HG02798 (cell line): ENCODE data around the gene PDAP1.
"Not testable (repeated sequence)": the region's sequence is repeated elsewhere in the genome, so short reads cannot be mapped to it uniquely, and the experiment has no call there.

Experiments
- ATAC-seq: cut with Tn5 transposase; IDR thresholded peaks from one replicate; pipeline ENCODE4 v1.9.1; 2021; ENCODE audit warnings: mild to moderate bottlenecking; ENCODE audit not compliant: unreplicated experiment, poor library complexity

The PDAP1 gene

GRCh38 chr7:99380032-99380822 lies 28.2 kb downstream of the PDAP1 start:
- ATAC-seq, result peak; percentile 36

DNA sequence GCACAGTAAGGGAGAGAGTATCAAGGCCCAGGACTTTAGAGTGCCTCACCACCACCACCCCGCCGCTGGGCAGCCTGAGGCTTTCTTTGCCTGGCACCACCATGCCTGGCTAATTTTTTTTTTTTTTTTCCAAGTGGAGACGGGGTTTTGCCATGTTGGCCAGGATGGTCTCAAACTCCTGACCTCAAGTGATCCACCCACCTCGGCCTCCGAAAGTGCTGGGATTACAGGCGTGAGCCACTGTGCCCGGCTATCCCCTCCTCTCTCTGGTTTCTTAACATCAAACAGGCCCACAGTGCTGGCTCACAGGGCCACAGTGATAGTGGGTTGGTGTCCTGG lies 28.7 kb downstream of the PDAP1 start:
- ATAC-seq, result not testable (repeated sequence)

DNA sequence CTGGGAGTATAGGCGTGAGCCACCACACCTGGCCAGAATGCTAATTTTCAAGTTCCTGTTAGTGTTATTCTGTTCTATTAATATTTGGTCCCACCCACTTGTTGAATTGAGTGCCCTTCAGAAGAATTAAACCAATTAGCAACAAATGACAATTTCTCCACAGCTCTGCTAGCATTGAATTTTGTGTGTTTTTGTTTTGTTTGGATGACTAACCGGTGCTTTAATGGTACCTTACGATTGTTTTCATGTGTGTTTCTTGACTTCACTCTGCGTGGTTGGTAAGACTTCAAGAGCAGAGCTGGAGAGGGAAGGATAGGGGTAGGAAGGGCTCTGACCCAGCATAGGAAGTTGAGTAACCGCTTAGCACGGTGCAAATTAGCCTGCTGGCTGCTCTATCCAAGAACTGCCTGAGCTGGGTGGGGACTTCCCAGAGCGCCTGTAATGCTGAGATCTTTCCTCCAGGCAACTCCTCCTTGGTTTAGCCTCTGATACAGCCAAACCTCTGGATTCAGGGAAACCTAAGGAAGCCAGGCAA lies 29.3 kb downstream of the PDAP1 start:
- no peak for ATAC-seq

DNA sequence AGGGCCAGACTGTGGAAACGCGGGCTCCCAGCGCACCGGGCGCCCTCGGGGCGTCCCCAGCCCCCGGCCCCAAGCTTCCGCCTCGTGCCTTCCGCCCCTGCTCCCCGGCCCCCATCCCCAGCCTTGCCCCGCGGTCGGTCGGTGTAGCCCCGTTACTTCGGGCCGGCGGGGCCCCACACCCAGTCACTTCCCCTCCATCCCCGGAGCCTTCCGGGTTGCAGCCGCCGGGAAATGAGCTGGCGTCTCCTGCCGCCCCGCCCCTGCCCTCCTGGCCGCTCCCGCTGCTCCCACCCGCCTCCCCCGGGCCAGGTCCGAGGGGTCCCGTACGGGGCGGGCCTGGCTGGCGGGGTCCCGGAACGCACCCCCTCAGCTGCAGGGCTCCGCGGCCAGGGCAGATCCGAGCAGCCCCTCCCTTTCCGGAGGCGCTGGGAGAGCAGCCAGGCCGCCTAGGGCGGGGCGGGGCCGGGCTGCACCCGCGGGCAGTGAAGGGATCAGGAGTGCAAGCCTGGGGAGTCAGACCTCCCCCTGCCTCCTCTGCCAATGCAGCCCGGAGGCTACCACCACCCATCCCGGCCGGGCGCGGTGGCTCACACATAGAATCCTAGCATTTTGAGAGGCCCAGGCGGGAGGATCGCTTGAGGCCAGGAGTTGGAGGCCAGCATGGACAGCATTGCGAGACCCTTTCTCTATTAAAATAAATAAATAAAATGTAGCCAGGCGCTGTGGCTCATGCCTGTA lies 33.2 kb downstream of the PDAP1 start:
- peak; percentile 54 for ATAC-seq

DNA sequence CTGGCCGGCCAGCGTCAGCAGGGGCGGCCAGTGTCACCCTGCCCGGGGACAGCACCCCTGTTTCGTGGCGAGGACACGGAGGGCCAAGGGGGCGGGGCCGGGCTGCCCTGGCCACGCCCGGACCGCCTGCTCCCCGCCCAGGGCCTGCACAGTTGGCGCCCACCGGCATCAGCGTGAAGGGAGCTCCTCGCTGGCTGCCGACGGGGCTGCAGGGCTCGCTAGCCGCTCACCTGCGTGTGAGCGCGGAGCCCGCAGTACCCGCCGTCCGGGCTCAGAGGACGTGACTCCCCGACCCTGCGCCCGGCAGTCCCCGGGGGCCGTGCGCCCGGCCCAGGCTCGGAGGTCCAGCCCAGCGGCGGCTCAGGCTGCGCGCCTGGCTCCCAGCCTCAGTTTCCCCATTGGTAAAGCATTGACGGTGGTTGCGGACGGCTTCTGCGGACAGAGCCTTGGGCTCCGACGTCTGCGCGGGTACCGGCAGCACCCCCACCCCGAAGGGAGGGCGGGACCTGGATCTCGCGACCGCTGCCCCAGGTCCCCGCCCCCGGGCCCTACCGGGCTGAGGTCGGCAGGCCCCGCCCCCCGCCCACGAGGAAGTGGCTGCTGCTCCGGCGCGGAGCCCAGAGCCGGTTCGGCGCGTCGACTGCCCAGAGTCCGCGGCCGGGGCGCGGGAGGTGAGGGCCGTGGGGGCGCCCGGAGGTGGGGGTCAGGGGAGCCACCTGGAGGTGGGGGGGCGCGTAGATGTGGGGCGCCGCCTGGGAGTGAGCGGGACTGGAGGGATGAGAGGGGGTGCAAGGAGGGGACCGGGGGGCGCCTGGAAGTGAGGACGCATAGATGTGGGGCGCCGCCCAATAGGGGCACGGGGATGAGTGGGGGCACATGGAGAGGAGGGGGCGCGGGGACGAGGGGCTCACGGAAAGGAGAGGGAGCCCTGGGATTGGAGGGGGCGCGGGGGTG lies 34.0 kb downstream of the PDAP1 start, which contains the start of gene ARPC1B:
Gene ARPC1B (plus strand): TSS at position 620 of the 954 bp plus-strand sequence. CDS start 10,985 bp downstream, outside the sequence.
- ATAC-seq, result peak; percentile 69

DNA sequence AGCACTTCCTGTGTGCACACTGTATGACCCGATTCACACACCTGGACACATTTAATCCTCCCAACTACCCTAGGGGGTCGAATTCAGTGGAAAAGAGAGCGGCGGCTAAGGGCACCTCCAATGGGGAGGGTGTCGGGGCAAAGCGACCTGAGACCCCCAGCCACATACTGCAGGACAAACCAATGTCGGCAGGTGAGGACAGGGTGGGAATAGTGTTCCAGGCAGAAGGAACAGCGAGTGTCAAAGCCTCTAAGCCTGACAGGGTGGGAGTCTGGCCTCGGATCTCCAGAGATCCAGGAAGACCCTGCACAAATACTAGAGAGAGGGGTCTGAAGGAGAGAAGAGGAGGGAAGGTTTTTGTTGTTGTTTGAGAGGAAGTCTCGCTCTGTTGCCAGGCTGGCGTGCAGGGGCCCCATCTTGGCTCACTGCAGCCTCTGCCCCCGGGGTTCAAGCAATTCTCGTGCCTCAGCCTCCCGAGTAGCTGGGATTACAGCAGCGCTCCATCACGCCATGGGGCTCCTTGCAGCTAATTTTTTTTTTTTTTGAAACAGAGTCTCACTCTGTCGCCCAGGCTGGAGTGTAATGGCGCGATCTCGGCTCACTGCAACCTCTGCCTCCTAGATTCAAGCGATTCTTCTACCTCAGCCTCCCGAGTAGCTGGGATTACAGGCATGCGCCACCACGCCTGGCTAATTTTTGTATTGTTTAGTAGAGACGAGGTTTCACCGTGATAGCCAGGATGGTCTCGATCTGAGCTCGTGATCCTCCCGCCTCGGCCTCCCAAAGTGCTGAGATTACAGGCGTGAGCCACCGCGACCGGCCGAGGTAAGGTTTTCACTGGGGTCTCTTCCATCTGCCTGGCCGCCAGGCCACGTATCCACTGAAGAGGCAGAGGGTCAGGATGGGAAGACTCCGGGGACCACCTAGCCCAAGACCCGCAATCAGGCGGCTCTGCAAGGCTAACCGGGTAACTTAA lies 35.0 kb downstream of the PDAP1 start:
- no peak for ATAC-seq

- no peak for ATAC-seq
Measured at GRCh38 chr7:99372275-99373090, 35.9 kb downstream of the PDAP1 start.

GRCh38 chr7:99371376-99371920 lies 36.9 kb downstream of the PDAP1 start:
- ATAC-seq, result no peak

DNA sequence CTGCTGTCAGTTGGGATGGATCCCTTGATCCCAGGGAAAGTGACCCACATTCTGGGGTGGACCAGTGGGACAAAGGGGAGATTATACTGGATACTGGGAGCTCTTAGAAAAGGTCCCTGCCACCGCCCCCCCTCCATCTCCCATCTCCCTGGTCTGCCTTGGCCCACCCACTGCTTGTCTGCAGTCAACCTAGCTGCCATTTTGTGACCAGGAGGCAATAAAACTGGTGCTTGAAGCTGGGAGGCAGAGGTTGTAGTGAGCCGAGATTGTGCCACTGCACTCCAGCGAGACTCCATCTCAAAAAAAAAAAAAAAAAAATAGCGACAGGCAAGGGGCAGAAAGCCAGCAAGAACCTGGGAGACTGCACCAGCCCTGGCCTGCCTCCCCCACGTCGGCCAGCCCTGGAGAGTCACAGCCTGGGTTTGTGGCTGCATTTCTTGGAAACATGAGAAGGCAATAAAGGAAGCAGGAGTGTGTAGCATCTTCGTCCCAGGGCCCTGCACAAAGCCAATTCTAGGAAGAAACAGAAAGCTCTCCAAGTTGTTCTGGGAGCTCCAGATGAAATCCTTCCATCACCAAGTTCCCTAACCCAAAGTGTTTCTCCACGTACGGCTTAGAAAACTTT lies 38.5 kb downstream of the PDAP1 start:
- no peak for ATAC-seq

DNA sequence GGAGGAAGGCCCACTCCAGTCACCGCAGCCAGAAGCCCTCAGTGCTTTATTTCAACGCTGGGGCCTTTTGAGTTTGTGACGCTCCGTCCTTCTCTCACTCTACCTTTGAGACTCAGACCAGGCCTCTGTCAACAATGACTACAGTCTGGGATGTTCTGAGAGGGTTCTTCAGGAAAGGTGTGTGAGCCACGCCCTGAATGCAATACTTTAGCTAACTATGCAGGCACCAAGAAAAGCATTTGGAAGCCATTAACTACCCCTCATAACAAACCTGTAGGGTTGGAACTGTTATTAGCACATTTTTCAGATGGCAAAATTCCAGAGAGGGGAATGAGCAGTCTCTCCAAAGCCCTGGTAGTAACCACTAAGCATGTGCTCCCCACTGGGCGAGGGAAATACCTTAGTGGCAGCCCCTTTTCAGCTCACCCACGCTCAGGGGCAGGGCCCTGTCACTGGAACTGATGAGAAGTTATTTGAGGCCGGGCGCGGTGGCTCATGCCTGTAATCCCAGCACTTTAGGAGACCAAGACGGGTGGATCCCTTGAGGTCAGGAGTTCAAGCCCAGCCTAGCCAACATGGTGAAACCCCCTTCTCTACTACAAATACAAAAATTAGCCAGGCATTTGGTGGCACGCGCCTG lies 39.5 kb downstream of the PDAP1 start:
- no peak for ATAC-seq

- ATAC-seq, result no peak
Measured at GRCh38 chr7:99366646-99367045, 41.8 kb downstream of the PDAP1 start.

GRCh38 chr7:99365318-99366141 lies 42.9 kb downstream of the PDAP1 start:
- no peak for ATAC-seq

DNA sequence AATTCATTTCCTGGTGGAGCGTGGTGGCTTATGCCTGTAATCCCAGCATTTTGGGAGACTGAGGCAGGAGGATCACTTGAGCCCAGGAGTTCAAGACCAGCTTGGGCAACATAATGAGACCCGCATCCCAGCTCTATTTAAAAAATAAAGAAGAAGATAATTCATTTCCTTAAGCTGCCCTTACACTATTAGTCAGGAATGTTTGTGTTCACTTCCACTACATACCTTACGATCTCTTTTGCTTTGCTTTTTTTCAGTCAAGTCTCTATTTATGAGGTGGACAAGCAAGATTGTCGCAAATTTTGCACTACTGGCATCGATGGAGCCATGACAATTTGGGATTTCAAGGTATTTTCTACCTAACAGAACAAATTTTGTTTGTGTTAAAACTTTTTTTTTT lies 45.1 kb downstream of the PDAP1 start:
- ATAC-seq, result no peak

GRCh38 chr7:99362801-99363200 lies 45.6 kb downstream of the PDAP1 start:
- no peak for ATAC-seq

- ATAC-seq, result no peak
Measured at GRCh38 chr7:99359465-99360154, 48.8 kb downstream of the PDAP1 start.

DNA sequence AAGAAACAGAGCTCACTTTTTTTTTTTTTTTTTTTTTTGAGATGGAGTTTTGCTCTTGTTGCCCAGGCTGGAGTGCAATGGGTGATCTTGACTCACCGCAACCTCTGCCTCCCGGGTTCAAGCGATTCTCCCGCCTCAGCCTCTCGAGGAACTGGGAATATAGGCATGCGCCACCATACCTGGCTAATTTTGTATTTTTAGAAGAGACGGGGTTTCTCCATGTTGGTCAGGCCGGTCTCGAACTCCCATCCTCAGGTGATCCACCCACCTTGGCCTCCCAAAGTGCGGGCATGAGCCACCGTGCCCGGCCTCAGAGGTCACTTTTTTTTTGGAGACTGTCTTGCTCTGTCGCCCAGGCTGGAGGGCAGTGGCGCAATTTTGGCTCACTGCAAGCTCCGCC lies 49.9 kb downstream of the PDAP1 start:
- ATAC-seq, result not testable (repeated sequence)
